K562 (cell line): ENCODE data around the gene MICAL2. TPM values are rescaled to one million over a fixed set of nuclear protein-coding genes. Genes with fewer than 3 reads are reported as not detected.

ENCODE experiments used
- ATAC-seq: fragments of 200-7000 bp; cut with Tn5 transposase; 3 replicates; pipeline ENCODE4 v1.9.1; 2020; ENCODE audit warnings: moderate library complexity
- BruUV-seq: library from RNA; stranded (reverse); fragments of 400-500 nt; replicated peaks from 2 replicates; lab custom pipeline; 2021; lab: Mats Ljungman, UMichigan
- CTCF ChIA-PET: fragments of 300-600 bp; formaldehyde crosslinking; extraction: SDS; loops from one replicate; lab custom pipeline; 2021; ENCODE audit warnings: low intra/inter-chr PET ratio; lab: Yijun Ruan, JAX
- POLR2A ChIA-PET: fragments of 300-600, 350-650 bp; sonication (Branson Sonifier 250); formaldehyde crosslinking; extraction: SDS; loops from one replicate; lab custom pipeline; 2021; ENCODE audit warnings: antibody characterized with exemption, inconsistent platforms; lab: Yijun Ruan, JAX
- DNase-seq, 4 experiments: peaks; one replicate each; pipeline versions ENCODE4 v3.0.0 to v3.0.0-alpha.2; 2011 to 2018; ENCODE audit warnings: low spot score in 3 of 4, mixed read lengths in 3 of 4; ENCODE audit errors: extremely low read depth in 1 of 4
- FAIRE-seq: peaks from 2 replicates; lab custom pipeline; 2011; peaks lifted over from hg19 to GRCh38; lab: Jason Lieb, UNC
- H2AFZ ChIP-seq: 2 replicates; pipeline ENCODE4 v1.6.0; 2011; ENCODE audit warnings: low read depth, low read length, control low read depth, inconsistent platforms
- H3K27ac ChIP-seq: fragments of 200-600 bp; 3 replicates; pipeline ENCODE4 v1.8.0; 2011; ENCODE audit warnings: low read depth, mild to moderate bottlenecking, control low read depth, inconsistent platforms, low read length, moderate library complexity, mixed read lengths; ENCODE audit errors: extremely low read depth
- H3K27me3 ChIP-seq, 2 experiments: fragments of 300-600 bp in 1 of 2; 2 replicates in 1 of 2; 3 replicates in 1 of 2; pipeline versions ENCODE4 v1.6.0 to v1.8.0; 2011; ENCODE audit warnings: inconsistent platforms in 2 of 2, low read length in 2 of 2, mild to moderate bottlenecking in 1 of 2, mixed read lengths in 1 of 2, moderate library complexity in 1 of 2; ENCODE audit not compliant: control insufficient read depth in 2 of 2, insufficient read depth in 2 of 2
- H3K36me3 ChIP-seq: fragments of 300-600 bp; 3 replicates; pipeline ENCODE4 v1.8.0; 2011; ENCODE audit warnings: mild to moderate bottlenecking, low read length, inconsistent platforms; ENCODE audit not compliant: control insufficient read depth, insufficient read depth
- H3K4me1 ChIP-seq, 2 experiments: fragments of 200-600 bp in 1 of 2; replicated peaks in 1 of 2; 2 replicates in 1 of 2; 3 replicates in 1 of 2; pipeline versions ENCODE4 v1.5.1 to v1.8.0; 2011; ENCODE audit warnings: inconsistent platforms in 2 of 2, low read length in 2 of 2, mild to moderate bottlenecking in 1 of 2, mixed read lengths in 1 of 2, moderate library complexity in 1 of 2; ENCODE audit not compliant: control insufficient read depth in 2 of 2, insufficient read depth in 2 of 2
- H3K4me2 ChIP-seq: 2 replicates; pipeline ENCODE4 v1.6.1; 2011; ENCODE audit warnings: low read length, control low read depth, inconsistent platforms, mixed read lengths; ENCODE audit not compliant: insufficient read depth
- H3K4me3 ChIP-seq: fragments of 200-600 bp; sonication (generic), shearing (Covaris generic); 2 replicates; pipeline ENCODE4 v1.5.1; 2016; ENCODE audit warnings: control low read depth, inconsistent platforms
- H3K79me2 ChIP-seq: fragments of 200-600 bp; 3 replicates; pipeline ENCODE4 v1.8.0; 2011; ENCODE audit warnings: low read length, inconsistent platforms; ENCODE audit not compliant: control insufficient read depth, insufficient read depth
- H3K9ac ChIP-seq, 2 experiments: 2 replicates each; pipeline versions ENCODE4 v1.6.0 to v1.6.1; 2011; ENCODE audit warnings: low read depth in 2 of 2, low read length in 2 of 2, control low read depth in 1 of 2, inconsistent platforms in 1 of 2, mild to moderate bottlenecking in 1 of 2, mixed read lengths in 1 of 2; ENCODE audit not compliant: insufficient read depth in 1 of 2
- H3K9me1 ChIP-seq: one replicate; pipeline ENCODE4 v1.6.0; 2011; ENCODE audit warnings: inconsistent platforms, mild to moderate bottlenecking, low read length, moderate library complexity; ENCODE audit not compliant: control insufficient read depth, insufficient read depth
- H3K9me3 ChIP-seq: replicated peaks from 2 replicates; pipeline ENCODE4 v1.5.1; 2011; ENCODE audit warnings: low read depth, low read length, inconsistent platforms; ENCODE audit not compliant: control insufficient read depth, insufficient read depth
- H4K20me1 ChIP-seq: replicated peaks from 2 replicates; pipeline ENCODE4 v1.6.1; 2011; ENCODE audit warnings: low read length, inconsistent platforms, mixed read lengths; ENCODE audit not compliant: control insufficient read depth, insufficient read depth
- ATF1 ChIP-seq, 2 experiments: fragments of 450-650 bp in 1 of 2; IDR thresholded peaks; 2 replicates each; pipeline ENCODE4 v1.6.1; 2016; ENCODE audit warnings: missing compliant biosample characterization in 1 of 2, missing genetic modification characterization in 1 of 2
- CBX3 ChIP-seq, 2 experiments: IDR thresholded peaks; 1 replicate in 1 of 2; 2 replicates in 1 of 2; pipeline ENCODE4 v1.6.1; 2012; ENCODE audit warnings: inconsistent platforms in 2 of 2, low read length in 2 of 2, borderline replicate concordance in 1 of 2, control low read depth in 1 of 2
- KAT2B ChIP-seq: IDR thresholded peaks from one replicate; pipeline ENCODE4 v1.6.1; 2012; ENCODE audit warnings: low read depth, mild to moderate bottlenecking, control low read depth, inconsistent platforms, low read length, moderate library complexity
- KLF16 ChIP-seq: IDR thresholded peaks from 2 replicates; pipeline ENCODE4 v1.6.1; 2016; ENCODE audit warnings: antibody characterized with exemption
- MAFF ChIP-seq: IDR thresholded peaks from 2 replicates; pipeline ENCODE4 v1.6.1; 2012; ENCODE audit warnings: low read length, improper control_type of control experiment
- MEF2A ChIP-seq: IDR thresholded peaks from 2 replicates; pipeline ENCODE4 v1.6.1; 2011; ENCODE audit warnings: low read depth, mild to moderate bottlenecking, low read length, moderate library complexity; ENCODE audit not compliant: control insufficient read depth
- NRF1 ChIP-seq, 2 experiments: fragments of 450-650 bp; IDR thresholded peaks in 1 of 2; conservative IDR thresholded peaks in 1 of 2; 2 replicates each; pipeline ENCODE4 v1.6.1; 2014; ENCODE audit warnings: mild to moderate bottlenecking in 2 of 2
- SAFB ChIP-seq: fragments of 200-400 bp; formaldehyde crosslinking; IDR thresholded peaks from 2 replicates; pipeline ENCODE4 v1.6.1; 2017; ENCODE audit warnings: low read depth, low read length, borderline replicate concordance
- SRSF7 ChIP-seq: fragments of 200-400 bp; formaldehyde crosslinking; optimal IDR thresholded peaks from 2 replicates; pipeline ENCODE3; 2017; ENCODE audit warnings: mild to moderate bottlenecking, low read depth, low read length
- TAL1 ChIP-seq: fragments of 450-650 bp; IDR thresholded peaks from 2 replicates; pipeline ENCODE4 v1.6.1; 2016; ENCODE audit warnings: mild to moderate bottlenecking
- TRIM24 ChIP-seq, 2 experiments: fragments of 450-650 bp; IDR thresholded peaks; 2 replicates each; pipeline ENCODE4 v1.6.1; 2016
- whole genome bisulfite sequencing: fragments of 100-300 bp; shearing (Covaris generic); methylation state at CpG from one replicate; pipeline ENCODE4 v1.1.6; 2016; ENCODE audit warnings: low coverage, mixed read lengths; ENCODE audit not compliant: insufficient coverage; ENCODE audit errors: missing lambda C conversion rate; 5-methylcytosine and 5-hydroxymethylcytosine counted together
- in situ Hi-C: fragments of 300-500 bp; cut with MboI; formaldehyde crosslinking; loops from 4 replicates; pipeline ENCODE4 v1.15.0; 2018; ENCODE audit warnings: inconsistent platforms, mixed read lengths
- intact Hi-C: fragments of 100-400 bp; cut with micrococcal nuclease; formaldehyde crosslinking; loops from 2 replicates; pipeline ENCODE4 v1.14.2; 2022
- polyA plus RNA-seq, 8 experiments: library from polyadenylated mRNA; depleted of rRNA in 4 of 8; stranded (reverse) in 5 of 8; unstranded in 3 of 8; fragments of >200 nt; fragmentation: Nextera tagmentation in 2 of 8; fragmentation: Illumina TruSeq in 1 of 8; extraction: Ambion mirVana in 2 of 8; extraction: Trizol in 1 of 8; gene quantifications; 2 replicates each; pipeline versions ENCODE4 v1.2.1 to v1.2.3, GENCODE V29; 2011 to 2014; ENCODE audit warnings: inconsistent platforms in 1 of 8, missing spikeins in 1 of 8
- total RNA-seq, 7 experiments: library from RNA; depleted of rRNA in 6 of 7; stranded (reverse); fragments of >200 nt in 6 of 7; fragmentation: Illumina TruSeq in 2 of 7; extraction: Trizol in 2 of 7; gene quantifications; 2 replicates each; pipeline versions ENCODE4 v1.2.1 to v1.2.3, GENCODE V29; 2011 to 2021; ENCODE audit warnings: low replicate concordance in 1 of 7
- TF ChIP-seq, protein P1 (sequence below), 2 experiments: IDR thresholded peaks; 2 replicates each; pipeline ENCODE4 v1.6.1; 2012; ENCODE audit warnings: improper control_type of control experiment in 2 of 2, low read depth in 2 of 2, low read length in 2 of 2, borderline replicate concordance in 1 of 2
- TF ChIP-seq, protein P2 (sequence below): sonication (generic); IDR thresholded peaks from 2 replicates; pipeline ENCODE4 v1.6.1; 2016
- TF ChIP-seq, protein P3 (sequence below), 3 experiments: fragments of 200-800 bp in 1 of 3; fragments of 250-450 bp in 1 of 3; fragments of 450-650 bp in 1 of 3; sonication (Bioruptor Pico) in 1 of 3; sonication (Bioruptor generic) in 1 of 3; formaldehyde crosslinking in 1 of 3; IDR thresholded peaks; 2 replicates each; pipeline versions ENCODE4 v1.6.1 to v1.8.0; 2016 to 2022; ENCODE audit warnings: mild to moderate bottlenecking in 2 of 3, missing genetic modification characterization in 2 of 3, missing compliant biosample characterization in 1 of 3, moderate library complexity in 1 of 3

Gene MICAL2
- total and polyA plus RNA-seq, 9 of the 15 experiments (the other 6 are each of a cell fraction or from before 2014, with no cell fraction given), result 4.7 to 64.2 (median 33.6) TPM

DNA sequence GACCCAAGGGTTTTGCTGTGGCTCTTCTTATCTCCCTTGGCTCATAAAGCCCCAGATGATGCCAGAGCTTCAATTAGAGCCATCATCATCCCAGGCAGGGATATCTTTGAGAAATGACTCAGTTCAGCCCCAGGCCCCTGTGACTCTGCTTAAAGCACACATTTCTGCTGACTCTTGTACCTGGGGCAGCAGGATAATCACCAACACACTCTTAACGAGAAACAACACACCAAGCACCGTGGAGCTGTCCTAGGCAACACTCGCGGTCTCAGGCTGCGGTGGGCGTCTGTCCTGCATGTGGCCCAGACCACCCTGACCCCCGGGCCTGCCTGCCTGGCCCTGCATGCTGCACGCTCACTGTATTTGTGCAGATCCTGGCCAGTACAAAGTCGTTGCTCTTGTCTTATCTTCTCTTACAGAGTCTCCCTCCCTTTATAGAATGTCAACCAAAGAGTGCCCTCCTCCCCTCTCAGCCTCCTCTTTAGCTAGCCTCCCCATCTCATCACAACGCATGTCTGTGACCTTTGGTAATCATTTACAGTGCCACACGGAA is 152.8 kb downstream of the MICAL2 start:
- H3K27me3 ChIP-seq, result no peaks in the 10 kb centered on the region
- peaks cover 44 to 62% of the 10 kb centered on the region in 2 experiments for H3K4me1 ChIP-seq
- in situ Hi-C loops (no loop called here), intact Hi-C loops (no loop called here)
- H3K79me2 ChIP-seq, result no peaks in the 10 kb centered on the region; the same call in 2 of the 3 replicates
- DNase-seq (peak; percentile 39 to 81 (median 62)), ATAC-seq (peak; percentile 88), FAIRE-seq (peak; percentile 95)
- ChIA-PET CTCF (no interaction called here), POLR2A (interaction anchor here (0.5 to 1.6 kb wide), 7 partner anchors 8 to 180 kb away, joined by 3 to 5 read pairs (median 3); no protein-coding TSS in a partner anchor)
- no peaks in the 10 kb centered on the region for H3K9me1 ChIP-seq
- peak overlapping the region; percentile 42 to 78; a peak in 3 of 4 replicates for H3K9ac ChIP-seq
- peak overlapping the region; percentile 81 for H3K27ac ChIP-seq
- H3K9me3 ChIP-seq, result no peaks in the 10 kb centered on the region
- no peaks in the 10 kb centered on the region for H4K20me1 ChIP-seq
- TSS peak; percentile 27 for BruUV-seq
- peak overlapping the region; percentile 52 for H2AFZ ChIP-seq
- peaks cover 39% of the 10 kb centered on the region; the same call in 2 of the 3 replicates for H3K36me3 ChIP-seq
- WGBS, result under 1% methylated on average over 11 of the region's 11 CpGs
- peak overlapping the region; percentile 77 for H3K4me2 ChIP-seq
- H3K4me3 ChIP-seq, result no peak overlapping the region
- peak; percentile 70; the same call in 1 of the 2 replicates for TF ChIP-seq TAL1
- TF ChIP-seq NRF1 (conservative IDR thresholded peaks at IDR 0.05 in 1 of 2, IDR thresholded peaks at IDR 0.05 in 1 of 2), result peak in 1 of 2 experiments; percentile 54; a peak in 3 of 4 replicates
- no peak for TF ChIP-seq SAFB
- TF ChIP-seq KAT2B, result no peak
- TF ChIP-seq SRSF7, result no peak
- TF ChIP-seq CBX3 (IDR thresholded peaks at IDR 0.05; ENCODE audit: borderline replicate concordance in 1 of 2, low read length in 2 of 2), result no peak; a peak in 1 of 3 replicates
- TF ChIP-seq, protein P1, sequence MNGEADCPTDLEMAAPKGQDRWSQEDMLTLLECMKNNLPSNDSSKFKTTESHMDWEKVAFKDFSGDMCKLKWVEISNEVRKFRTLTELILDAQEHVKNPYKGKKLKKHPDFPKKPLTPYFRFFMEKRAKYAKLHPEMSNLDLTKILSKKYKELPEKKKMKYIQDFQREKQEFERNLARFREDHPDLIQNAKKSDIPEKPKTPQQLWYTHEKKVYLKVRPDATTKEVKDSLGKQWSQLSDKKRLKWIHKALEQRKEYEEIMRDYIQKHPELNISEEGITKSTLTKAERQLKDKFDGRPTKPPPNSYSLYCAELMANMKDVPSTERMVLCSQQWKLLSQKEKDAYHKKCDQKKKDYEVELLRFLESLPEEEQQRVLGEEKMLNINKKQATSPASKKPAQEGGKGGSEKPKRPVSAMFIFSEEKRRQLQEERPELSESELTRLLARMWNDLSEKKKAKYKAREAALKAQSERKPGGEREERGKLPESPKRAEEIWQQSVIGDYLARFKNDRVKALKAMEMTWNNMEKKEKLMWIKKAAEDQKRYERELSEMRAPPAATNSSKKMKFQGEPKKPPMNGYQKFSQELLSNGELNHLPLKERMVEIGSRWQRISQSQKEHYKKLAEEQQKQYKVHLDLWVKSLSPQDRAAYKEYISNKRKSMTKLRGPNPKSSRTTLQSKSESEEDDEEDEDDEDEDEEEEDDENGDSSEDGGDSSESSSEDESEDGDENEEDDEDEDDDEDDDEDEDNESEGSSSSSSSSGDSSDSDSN (IDR thresholded peaks at IDR 0.05; ENCODE audit: borderline replicate concordance in 1 of 2, low read depth in 2 of 2, low read length in 2 of 2), result 0 out of 4 replicates have a peak, but pooled peaks of 1 of the 2 experiments have one; percentile 38
- TF ChIP-seq ATF1 (CRISPR knock-in tag; IDR thresholded peaks at IDR 0.05), result no peak
- peak; percentile 39; the same call in 1 of the 2 replicates for TF ChIP-seq ATF1 (tag; IDR thresholded peaks at IDR 0.05)
- 0 out of 2 replicates have a peak, but pooled peaks have one; percentile 33 for TF ChIP-seq KLF16
- TF ChIP-seq, protein P2, sequence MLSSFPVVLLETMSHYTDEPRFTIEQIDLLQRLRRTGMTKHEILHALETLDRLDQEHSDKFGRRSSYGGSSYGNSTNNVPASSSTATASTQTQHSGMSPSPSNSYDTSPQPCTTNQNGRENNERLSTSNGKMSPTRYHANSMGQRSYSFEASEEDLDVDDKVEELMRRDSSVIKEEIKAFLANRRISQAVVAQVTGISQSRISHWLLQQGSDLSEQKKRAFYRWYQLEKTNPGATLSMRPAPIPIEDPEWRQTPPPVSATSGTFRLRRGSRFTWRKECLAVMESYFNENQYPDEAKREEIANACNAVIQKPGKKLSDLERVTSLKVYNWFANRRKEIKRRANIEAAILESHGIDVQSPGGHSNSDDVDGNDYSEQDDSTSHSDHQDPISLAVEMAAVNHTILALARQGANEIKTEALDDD, result 0 out of 2 replicates have a peak, but pooled peaks have one; percentile 9
- peak in 1 of 2 experiments; percentile 46; a peak in 1 of 4 replicates for TF ChIP-seq TRIM24 (IDR thresholded peaks at IDR 0.05)
- TF ChIP-seq, protein P3, sequence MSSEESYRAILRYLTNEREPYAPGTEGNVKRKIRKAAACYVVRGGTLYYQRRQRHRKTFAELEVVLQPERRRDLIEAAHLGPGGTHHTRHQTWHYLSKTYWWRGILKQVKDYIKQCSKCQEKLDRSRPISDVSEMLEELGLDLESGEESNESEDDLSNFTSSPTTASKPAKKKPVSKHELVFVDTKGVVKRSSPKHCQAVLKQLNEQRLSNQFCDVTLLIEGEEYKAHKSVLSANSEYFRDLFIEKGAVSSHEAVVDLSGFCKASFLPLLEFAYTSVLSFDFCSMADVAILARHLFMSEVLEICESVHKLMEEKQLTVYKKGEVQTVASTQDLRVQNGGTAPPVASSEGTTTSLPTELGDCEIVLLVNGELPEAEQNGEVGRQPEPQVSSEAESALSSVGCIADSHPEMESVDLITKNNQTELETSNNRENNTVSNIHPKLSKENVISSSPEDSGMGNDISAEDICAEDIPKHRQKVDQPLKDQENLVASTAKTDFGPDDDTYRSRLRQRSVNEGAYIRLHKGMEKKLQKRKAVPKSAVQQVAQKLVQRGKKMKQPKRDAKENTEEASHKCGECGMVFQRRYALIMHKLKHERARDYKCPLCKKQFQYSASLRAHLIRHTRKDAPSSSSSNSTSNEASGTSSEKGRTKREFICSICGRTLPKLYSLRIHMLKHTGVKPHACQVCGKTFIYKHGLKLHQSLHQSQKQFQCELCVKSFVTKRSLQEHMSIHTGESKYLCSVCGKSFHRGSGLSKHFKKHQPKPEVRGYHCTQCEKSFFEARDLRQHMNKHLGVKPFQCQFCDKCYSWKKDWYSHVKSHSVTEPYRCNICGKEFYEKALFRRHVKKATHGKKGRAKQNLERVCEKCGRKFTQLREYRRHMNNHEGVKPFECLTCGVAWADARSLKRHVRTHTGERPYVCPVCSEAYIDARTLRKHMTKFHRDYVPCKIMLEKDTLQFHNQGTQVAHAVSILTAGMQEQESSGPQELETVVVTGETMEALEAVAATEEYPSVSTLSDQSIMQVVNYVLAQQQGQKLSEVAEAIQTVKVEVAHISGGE (CRISPR knock-in tag; IDR thresholded peaks at IDR 0.05), result 0 out of 6 replicates have a peak, but pooled peaks of 1 of the 3 experiments have one; percentile 33
- peak; percentile 73; the same call in 1 of the 2 replicates for TF ChIP-seq MEF2A
- peak; percentile 61 for TF ChIP-seq MAFF
